Stomach (tissue), 9 donors: Measurements from ENCODE around the gene PNMA5. TPM values are rescaled to one million over a fixed set of nuclear protein-coding genes. Genes with fewer than 3 reads are reported as not detected.

Experiments used
- DNase-seq, 2 donors: peaks; one replicate each; pipeline versions ENCODE4 v3.0.0 to v3.0.0-alpha.2; 2013 to 2019
- H3K27ac ChIP-seq, 5 donors: fragments of 200-600 bp in 4 of 5; sonication (generic) in 4 of 5; one replicate each; pipeline ENCODE4 v1.5.1; 2013 to 2019; ENCODE audit warnings: mild to moderate bottlenecking in 1 of 5, moderate library complexity in 1 of 5
- H3K27me3 ChIP-seq, 3 donors: fragments of 200-600 bp; sonication (generic); one replicate each; pipeline ENCODE4 v1.5.1; 2017 to 2019; ENCODE audit warnings: mixed run types in 1 of 3
- H3K36me3 ChIP-seq, 4 donors: fragments of 200-600 bp; sonication (generic); 1 replicate in 3 of 4; 2 replicates in 1 of 4; pipeline ENCODE4 v1.5.1; 2016 to 2019
- H3K4me1 ChIP-seq, 4 donors: fragments of 200-600 bp; sonication (generic); one replicate each; pipeline ENCODE4 v1.5.1; 2016 to 2019
- H3K4me3 ChIP-seq, 4 donors: fragments of 200-600 bp; sonication (generic) in 3 of 4; one replicate each; pipeline ENCODE4 v1.5.1; 2016 to 2019; ENCODE audit warnings: mild to moderate bottlenecking in 1 of 4
- H3K9me3 ChIP-seq, 4 donors: fragments of 200-600 bp; sonication (generic); one replicate each; pipeline ENCODE4 v1.5.1; 2016 to 2019
- CTCF ChIP-seq, 7 experiments: fragments of 450-650 bp in 4 of 7; fragments of 200-600 bp in 3 of 7; sonication (generic) in 3 of 7; IDR thresholded peaks; one replicate each; pipeline ENCODE4 v1.5.1; 2016 to 2019; ENCODE audit warnings: antibody characterized with exemption in 7 of 7, control low read depth in 2 of 7, mild to moderate bottlenecking in 1 of 7
- EP300 ChIP-seq: sonication (generic); formaldehyde crosslinking; IDR thresholded peaks from one replicate; pipeline ENCODE4 v1.6.1; 2017; ENCODE audit warnings: antibody characterized with exemption
- POLR2A ChIP-seq, 4 donors: fragments of 450-650 bp; IDR thresholded peaks; one replicate each; pipeline ENCODE4 v1.6.1; 2016; ENCODE audit warnings: antibody characterized with exemption in 4 of 4, control low read depth in 2 of 4, mild to moderate bottlenecking in 1 of 4, moderate library complexity in 1 of 4
- POLR2AphosphoS5 ChIP-seq, 3 donors: sonication (generic); formaldehyde crosslinking; IDR thresholded peaks; one replicate each; pipeline ENCODE4 v1.6.1; 2016; ENCODE audit warnings: antibody characterized with exemption in 3 of 3
- WGBS, 5 donors: extraction: QIAGEN DNeasy Blood & Tissue Kit in 3 of 5; methylation state at CpG; one replicate each; pipeline versions ENCODE4 v1.1.5 to v1.1.7; 2013 to 2018; 5-methylcytosine and 5-hydroxymethylcytosine counted together
- intact Hi-C: fragments of 100-400 bp; cut with DNase I; formaldehyde crosslinking; loops from one replicate; pipeline ENCODE4 v1.15.1; 2023; ENCODE audit warnings: low total_unique reads
- polyA plus RNA-seq, 3 donors: library from polyadenylated mRNA; stranded (reverse); fragments of 200-250 nt; gene quantifications; one replicate each; pipeline ENCODE4 v1.2.3, GENCODE V29; 2013
- total RNA-seq, 5 donors: library from RNA; depleted of rRNA; stranded (reverse); fragments of >200 nt; gene quantifications; one replicate each; pipeline versions ENCODE4 v1.1.0 to v1.2.3, GENCODE V29; 2014 to 2016
- donor health status: healthy with polysubstance abuse.
- donor health status: Bipolar disorder and iron deficiency.
- donor health status: healthy.

PNMA5 gene
- total and polyA plus RNA-seq, 8 donors, result 0.05 TPM; not detected in 7

DNA sequence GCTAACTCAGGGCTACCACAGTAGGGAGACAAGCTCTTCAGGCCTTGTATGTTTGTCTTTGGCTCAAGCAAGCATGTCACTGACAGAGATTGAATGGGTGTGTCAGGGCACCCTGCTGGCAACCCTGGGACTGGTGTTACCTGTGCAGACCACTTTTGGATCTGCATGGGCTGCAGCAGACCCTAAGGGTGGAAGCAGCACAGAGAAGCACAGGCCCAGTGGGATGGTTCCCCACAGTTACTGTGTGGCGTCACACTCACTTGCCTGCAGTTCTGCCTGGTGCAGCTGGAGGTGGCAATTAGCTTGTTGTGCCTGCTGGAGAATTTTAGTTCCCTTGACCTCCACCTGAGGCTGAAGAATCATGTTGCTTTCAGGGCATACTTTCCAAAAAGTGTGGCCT lies 50.1 kb downstream of the PNMA5 start:
- Histone ChIP-seq H3K27me3 (no peaks in the 10 kb centered on the region), H3K36me3 (peaks cover 0 to 14% (median 7%) of the 10 kb centered on the region in 4 donors), H3K4me1 (peaks cover 0 to 12% (median 0%) of the 10 kb centered on the region in 4 donors), H3K27ac (no peak overlapping the region), H3K9me3 (no peaks in the 10 kb centered on the region), H3K4me3 (no peak overlapping the region)
- 85 to 100% (median 91%) methylated on average over 1 of the region's 1 CpG; no CpG with 5 or more reads in 1 of the 5 donors for WGBS, 5 donors
- intact Hi-C loops, result no loop called here
- DNase-seq, result no peak
- TF ChIP-seq POLR2A (IDR thresholded peaks at IDR 0.05), result no peak

- 38 to 66% (median 61%) methylated on average over 5 to 11 of the region's 11 CpGs for WGBS, 5 donors
- no peak for TF ChIP-seq EP300
- no peak for TF ChIP-seq POLR2AphosphoS5 (IDR thresholded peaks at IDR 0.05)
- no peak for TF ChIP-seq POLR2A (IDR thresholded peaks at IDR 0.05)
- peak overlapping the region; percentile 73 to 84 (median 80) for H3K27ac ChIP-seq
- no peaks in the 10 kb centered on the region for H3K9me3 ChIP-seq
- DNase-seq, result no peak
- H3K4me3 ChIP-seq, result peak overlapping the region; percentile 45 to 58 (median 50)
- peaks cover 0 to 9% (median 4%) of the 10 kb centered on the region in 4 donors for H3K36me3 ChIP-seq
- intact Hi-C loops, result no loop called here
- no peaks in the 10 kb centered on the region for H3K27me3 ChIP-seq
- peaks cover 0 to 12% (median 0%) of the 10 kb centered on the region in 4 donors for H3K4me1 ChIP-seq
These were observed 51.9 kb downstream of the PNMA5 start for GRCh38 chrX:152942077-152942442.

DNA sequence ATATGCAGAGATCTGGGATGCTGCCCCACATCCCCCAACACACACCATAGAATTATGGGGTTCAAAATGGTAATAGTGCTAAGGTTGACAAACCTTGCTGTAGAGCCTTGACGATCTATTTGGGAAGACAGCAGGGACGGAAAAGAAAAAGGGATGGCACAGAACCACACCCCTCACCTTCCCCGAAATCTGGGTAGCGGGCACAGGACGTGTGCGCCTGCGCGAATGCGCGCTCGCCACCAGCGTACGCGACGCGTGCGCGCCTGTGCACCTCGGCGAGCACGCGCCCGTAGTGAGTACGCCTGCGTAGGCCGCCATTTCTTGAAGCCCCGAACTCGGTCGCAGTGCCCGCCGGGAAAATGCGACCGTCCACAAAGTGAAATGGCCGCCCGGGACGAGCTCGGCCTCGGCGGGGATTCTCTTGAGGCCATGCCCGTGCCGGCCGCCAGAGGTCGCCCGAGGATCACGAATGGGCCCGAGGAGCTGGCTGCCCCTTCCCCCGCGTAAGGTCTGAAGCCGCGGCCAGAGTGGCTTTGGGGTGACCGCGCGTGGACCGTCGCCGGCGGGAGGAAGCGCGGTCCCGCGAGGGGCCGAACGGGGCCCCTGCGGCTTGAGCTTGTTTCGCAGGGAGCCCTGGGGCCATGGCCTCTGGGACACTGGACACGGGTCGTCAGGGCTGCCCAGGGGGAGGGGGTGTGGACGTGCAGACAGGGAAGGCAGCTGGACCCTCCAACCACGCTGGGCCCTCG lies 52.4 kb downstream of the PNMA5 start:
- H3K27ac ChIP-seq, result peak overlapping the region; percentile 73 to 84 (median 80)
- peaks cover 0 to 1% (median 0%) of the 10 kb centered on the region in 3 donors for H3K27me3 ChIP-seq
- WGBS, 5 donors, result 0 to 34% (median 3%) methylated on average over 6 to 70 of the region's 70 CpGs
- DNase-seq, result peak; percentile 92 to 97
- TF ChIP-seq CTCF (IDR thresholded peaks at IDR 0.05) (peak in 5 of 7 experiments; percentile 67 to 91 (median 71)), POLR2AphosphoS5 (IDR thresholded peaks at IDR 0.05) (peak in 2 of 3 donors; percentile 78 to 88), EP300 (no peak)
- intact Hi-C loops, result no loop called here
- H3K36me3 ChIP-seq, result peaks cover 0 to 4% (median under 1%) of the 10 kb centered on the region in 4 donors
- peaks cover 0 to 12% (median 0%) of the 10 kb centered on the region in 4 donors for H3K4me1 ChIP-seq
- no peaks in the 10 kb centered on the region for H3K9me3 ChIP-seq
- peak overlapping the region; percentile 45 to 58 (median 50) for H3K4me3 ChIP-seq

Other genes starting within 250 kb of the PNMA5 start
- gene MAGEA2, start 240.3 kb downstream of the PNMA5 start, total RNA-seq, result not detected
- gene MAGEA2, start 240.3 kb downstream of the PNMA5 start, polyA plus RNA-seq, result not detected
- gene CSAG3, start 234.9 kb downstream of the PNMA5 start, total RNA-seq, result not detected
- not detected for gene CSAG3, start 234.9 kb downstream of the PNMA5 start, polyA plus RNA-seq
- not detected for gene MAGEA6, start 224.4 kb downstream of the PNMA5 start, total RNA-seq
- gene MAGEA6, start 224.4 kb downstream of the PNMA5 start, polyA plus RNA-seq, result not detected
- 10 to 100 TPM in 4 of 5 donors, 1 to 10 TPM in 1; 10.0 to 45.5 (median 29.0) TPM for gene CETN2, start 163.4 kb downstream of the PNMA5 start, total RNA-seq
- 10 to 100 TPM; 29.0 to 33.1 (median 32.4) TPM for gene CETN2, start 163.4 kb downstream of the PNMA5 start, polyA plus RNA-seq
- gene NSDHL, start 163.1 kb downstream of the PNMA5 start, total RNA-seq, result 10 to 100 TPM in 1 of 5 donors, 1 to 10 TPM in 2, under 1 TPM in 2; 0.58 to 45.5 (median 6.8) TPM
- 10 to 100 TPM in 2 of 3 donors, 1 to 10 TPM in 1; 9.5 to 28.3 (median 15.6) TPM for gene NSDHL, start 163.1 kb downstream of the PNMA5 start, polyA plus RNA-seq
- gene ZNF185, start 96.0 kb downstream of the PNMA5 start, total RNA-seq, result 1 to 10 TPM; 1.2 to 6.5 (median 4.5) TPM
- 10 to 100 TPM in 1 of 3 donors, 1 to 10 TPM in 2; 4.4 to 48.2 (median 4.6) TPM for gene ZNF185, start 96.0 kb downstream of the PNMA5 start, polyA plus RNA-seq
- 1 to 10 TPM in 2 of 5 donors, under 1 TPM in 1, not detected in 2; 0.73 to 2.2 (median 1.7) TPM for gene PNMA3, start 62.4 kb upstream of the PNMA5 start, total RNA-seq
- gene PNMA3, start 62.4 kb upstream of the PNMA5 start, polyA plus RNA-seq, result under 1 TPM in 1 of 3 donors, not detected in 2; 0.28 TPM
- 1 to 10 TPM in 2 of 5 donors, not detected in 3; 1.7 to 2.4 TPM for gene PNMA6A, start 78.3 kb upstream of the PNMA5 start, total RNA-seq
- under 1 TPM; 0.44 to 0.58 (median 0.46) TPM for gene PNMA6A, start 78.3 kb upstream of the PNMA5 start, polyA plus RNA-seq
- not detected for gene MAGEA1, start 185.2 kb upstream of the PNMA5 start, total RNA-seq
- not detected for gene MAGEA1, start 185.2 kb upstream of the PNMA5 start, polyA plus RNA-seq